ENCODE measurements around the gene LAMB1. TPM values are rescaled to one million over a fixed set of nuclear protein-coding genes. Genes with fewer than 3 reads are reported as not detected.

Gene LAMB1
- total and polyA plus RNA-seq, 2 of the 13 experiments (the other 11 are each of a cell fraction or from before 2014, with no cell fraction given) = 109 to 124 TPM

GRCh38 chr7:107890962-107891635, 111.9 kb downstream of the LAMB1 start, which contains the start of gene DLD (continued):
- TF ChIP-seq ZNF280D (CRISPR knock-in tag; IDR thresholded peaks at IDR 0.05) (peak; percentile 70; the same call in 1 of the 2 replicates), ZNF766 (CRISPR knock-in tag; IDR thresholded peaks at IDR 0.05; ENCODE audit: borderline replicate concordance) (peak; percentile 71; the same call in 1 of the 2 replicates), RARG (CRISPR knock-in tag; IDR thresholded peaks at IDR 0.05; ENCODE audit: low read depth) (no peak), GABPB1 (CRISPR knock-in tag; IDR thresholded peaks at IDR 0.05) (peak; percentile 84), RFX1 (IDR thresholded peaks at IDR 0.05) (no peak), ZNF567 (CRISPR knock-in tag; IDR thresholded peaks at IDR 0.05; ENCODE audit: borderline replicate concordance) (no peak), SKIL (CRISPR knock-in tag; IDR thresholded peaks at IDR 0.05; ENCODE audit: borderline replicate concordance) (peak; percentile 34; the same call in 1 of the 2 replicates), PCBP2 (optimal IDR thresholded peaks at IDR 0.05; ENCODE audit: low read depth, low read length, poor library complexity, severe bottlenecking) (no peak), ZNF205 (CRISPR knock-in tag; IDR thresholded peaks at IDR 0.05) (peak; percentile 55; the same call in 1 of the 2 replicates), MXI1 (IDR thresholded peaks at IDR 0.05; ENCODE audit: borderline replicate concordance, low read depth, low read length) (no peak; the same call in 2 of the 3 replicates), POGK (CRISPR knock-in tag; conservative IDR thresholded peaks at IDR 0.05) (0 out of 2 replicates have a peak, but pooled peaks have one; percentile 53), E2F1 (CRISPR knock-in tag; IDR thresholded peaks at IDR 0.05) (no peak), BATF2 (CRISPR knock-in tag; IDR thresholded peaks at IDR 0.05) (0 out of 2 replicates have a peak, but pooled peaks have one; percentile 63), THRA (CRISPR knock-in tag; IDR thresholded peaks at IDR 0.05; ENCODE audit: borderline replicate concordance) (no peak; the same call in 1 of the 2 replicates), ZNF446 (CRISPR knock-in tag; IDR thresholded peaks at IDR 0.05) (no peak), HNRNPL (IDR thresholded peaks at IDR 0.05; ENCODE audit: low read depth, low read length) (no peak), FOXK1 (CRISPR knock-in tag; IDR thresholded peaks at IDR 0.05; ENCODE audit: borderline replicate concordance, low read depth) (peak; percentile 47; the same call in 1 of the 2 replicates), SP2 (CRISPR knock-in tag; IDR thresholded peaks at IDR 0.05) (no peak)

Measured in HepG2 (cell line).